CD4-positive, alpha-beta T cell treated with Interferon alpha-2 for 1 hour (primary cell): ENCODE results near the gene PLA2G1B.

Experiments used
- DNase-seq, 2 donors: peaks; one replicate each; pipeline ENCODE4 v3.0.0-alpha.2; 2020 to 2022

The PLA2G1B gene

GRCh38 chr12:120323772-120324171, 3.8 kb downstream of the PLA2G1B start:
- DNase-seq: no peak

DNA sequence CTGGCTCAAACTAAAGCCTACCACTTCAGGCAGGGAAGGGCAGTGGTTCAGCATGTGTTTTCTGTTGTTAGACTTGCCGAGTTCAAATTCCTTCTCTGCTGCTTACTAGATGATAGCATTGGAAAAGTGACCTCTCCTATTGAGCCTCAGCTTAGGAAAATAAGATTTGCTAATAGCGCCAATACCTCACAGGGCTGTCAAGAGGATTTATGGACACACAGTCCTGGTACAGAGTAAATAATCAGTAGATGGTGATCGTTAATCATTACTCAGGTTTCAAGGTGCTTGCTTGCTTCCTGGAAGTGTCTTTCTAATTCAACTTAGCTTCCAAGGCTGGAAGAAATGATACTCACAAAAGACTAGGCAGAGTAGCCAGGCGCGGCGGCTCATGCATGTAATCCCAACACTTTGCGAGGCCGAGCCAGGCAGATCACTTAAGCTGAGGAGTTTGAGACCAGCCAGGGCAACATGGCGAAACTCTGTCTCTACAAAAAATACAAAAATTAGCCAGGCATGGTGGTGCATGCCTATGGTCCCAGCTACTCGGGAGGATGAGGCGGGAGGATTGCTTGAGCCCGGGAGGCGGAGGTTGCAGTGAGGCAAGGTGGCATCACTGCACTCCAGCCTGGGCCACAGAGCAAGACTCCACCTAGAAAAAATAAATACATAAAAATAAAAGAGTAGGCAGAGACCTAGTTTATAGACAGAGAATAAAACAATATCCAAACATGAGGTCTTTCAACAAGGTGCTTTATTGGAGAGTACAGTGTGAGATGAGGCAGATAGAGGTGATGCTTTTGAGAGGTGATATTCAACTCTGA, 6.0 kb downstream of the PLA2G1B start:
- DNase-seq: no peak

DNA sequence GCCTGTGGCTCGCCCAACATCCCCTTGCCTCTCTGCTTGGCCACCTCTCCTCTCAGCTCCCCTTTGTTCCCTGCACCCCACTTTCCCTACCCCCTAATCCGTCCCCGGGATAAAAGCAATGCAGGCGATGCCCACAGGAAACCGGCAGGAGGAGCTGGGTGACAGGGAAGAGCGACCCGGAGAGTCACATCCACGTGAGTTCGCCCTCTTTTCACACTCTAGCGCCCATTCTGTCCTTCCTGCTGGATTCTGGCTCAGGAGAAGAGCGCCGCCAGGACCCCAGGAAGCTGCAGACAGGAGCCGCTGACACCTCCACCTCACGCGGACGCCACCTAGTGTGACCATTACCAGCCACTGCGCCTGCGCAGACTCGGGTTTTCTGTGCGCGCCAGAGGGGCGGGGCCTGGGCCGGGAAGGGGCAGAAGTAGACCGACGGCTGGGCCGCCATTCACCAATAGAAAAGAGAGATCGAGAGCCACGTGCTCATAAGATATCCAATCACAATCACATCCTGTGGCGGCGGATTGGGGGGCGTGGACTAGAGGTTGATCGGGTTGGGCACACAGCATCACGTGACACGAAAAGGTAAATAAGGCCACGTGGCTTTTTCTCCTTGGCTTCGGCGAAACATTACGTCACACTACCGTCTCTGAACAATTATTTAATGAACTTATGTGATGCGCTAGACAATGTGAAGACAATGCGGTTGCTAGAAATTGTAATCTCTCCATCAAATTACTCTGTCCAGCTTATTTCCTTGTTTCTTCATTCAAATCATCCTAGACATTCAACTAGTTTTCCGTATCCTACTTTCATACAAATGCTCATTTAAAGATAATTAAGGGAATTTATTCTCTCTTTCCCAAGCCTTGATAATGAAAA, 10.1 kb downstream of the PLA2G1B start:
- DNase-seq: peak; percentile 100

DNA sequence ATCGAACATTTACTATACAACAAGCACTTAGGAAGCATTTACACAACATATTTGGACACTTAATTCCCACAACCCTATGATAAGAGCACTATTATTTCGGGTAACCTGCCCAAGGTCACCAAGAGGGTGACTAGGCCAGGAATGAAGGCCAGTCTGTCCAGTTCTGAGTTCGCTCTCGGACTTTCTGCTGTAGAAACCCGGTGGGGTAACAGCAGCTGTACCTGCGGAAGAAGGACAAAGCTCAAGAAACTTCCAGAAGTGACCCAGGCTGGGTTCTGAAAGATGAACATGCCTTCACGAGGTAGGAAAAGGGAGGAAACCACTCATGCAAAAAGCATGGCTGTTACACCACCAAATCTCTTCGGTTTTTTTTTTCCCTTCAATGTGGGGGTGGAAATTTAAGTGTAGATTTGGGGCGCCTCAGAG, 10.8 kb downstream of the PLA2G1B start:
- no peak for DNase-seq

- no peak for DNase-seq
Observed at GRCh38 chr12:120314220-120314619, 13.4 kb downstream of the PLA2G1B start.

GRCh38 chr12:120301962-120302815, 25.4 kb downstream of the PLA2G1B start, which contains the start of gene SIRT4:
Gene SIRT4 (plus strand): TSS chr12:120302321. CDS start chr12:120303562, 1,241 bp downstream.
- peak; percentile 91 to 94 for DNase-seq

GRCh38 chr12:120292661-120293531, 34.7 kb downstream of the PLA2G1B start, which contains the start of gene RNU4-1:
Gene RNU4-1 (minus strand): TSS chr12:120293237.
- DNase-seq: peak; percentile 91 to 92

- no peak for DNase-seq
Observed at GRCh38 chr12:120292411-120292660, 35.2 kb downstream of the PLA2G1B start.

DNA sequence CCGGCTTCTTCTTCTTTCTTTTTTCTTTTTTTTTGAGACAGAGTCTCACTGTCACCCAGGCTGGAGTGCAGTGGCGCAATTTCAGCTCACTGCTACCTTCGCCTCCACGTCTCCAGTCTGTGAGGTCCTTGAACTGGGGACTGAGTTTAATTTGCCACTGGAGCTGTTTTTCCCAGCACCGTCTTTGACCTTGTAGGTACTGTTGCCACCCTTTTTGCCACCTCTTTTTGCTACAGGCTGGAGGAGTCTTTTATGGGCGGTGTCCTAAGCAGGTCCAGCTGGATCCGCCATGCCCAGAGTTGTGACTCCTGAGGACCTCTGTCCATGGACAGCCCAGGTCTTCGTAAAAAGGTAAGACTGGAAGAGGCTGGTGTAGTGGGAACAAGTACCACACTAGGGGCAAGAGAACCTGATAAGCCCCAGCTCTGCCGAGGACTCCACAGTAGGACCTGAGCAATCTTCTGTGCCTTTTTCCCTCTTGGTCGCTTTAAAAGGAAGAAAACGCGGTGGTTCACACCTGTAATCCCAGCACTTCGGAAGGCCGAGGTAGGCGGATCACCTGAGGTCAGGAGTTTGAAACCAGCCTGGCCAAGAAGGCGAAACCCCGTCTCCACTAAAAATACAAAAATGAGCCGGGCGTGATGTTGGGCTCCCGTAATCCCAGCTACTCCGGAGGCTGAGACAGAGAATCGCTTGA, 36.8 kb downstream of the PLA2G1B start:
- DNase-seq: peak in 1 of 2 donors; percentile 33

GRCh38 chr12:120287491-120287890, 40.1 kb downstream of the PLA2G1B start:
- DNase-seq: no peak

GRCh38 chr12:120286768-120287490, 40.6 kb downstream of the PLA2G1B start:
- no peak for DNase-seq

- no peak for DNase-seq
Observed at GRCh38 chr12:120284381-120284780, 43.2 kb downstream of the PLA2G1B start.

GRCh38 chr12:120283318-120283717, 44.3 kb downstream of the PLA2G1B start:
- DNase-seq: no peak

- no peak for DNase-seq
Observed at GRCh38 chr12:120278137-120279069, 49.2 kb downstream of the PLA2G1B start.

- no peak for DNase-seq
Observed at GRCh38 chr12:120276734-120277133, 50.8 kb downstream of the PLA2G1B start.
